A549 treated with ZK216348 at 1 μM for 4 hours (cell line): ENCODE measurements around the gene KRT79. TPM values are rescaled to one million over a fixed set of nuclear protein-coding genes. Genes with fewer than 3 reads are reported as not detected.

Experiments used
- total RNA-seq: library from RNA; stranded (reverse); fragments of 200-300 nt; extraction: Qiagen RNA extraction; gene quantifications from 5 replicates; pipeline ENCODE4 v1.2.3, GENCODE V29; 2022; ENCODE audit warnings: low read depth

Gene KRT79
- total RNA-seq: 0.09 TPM in 1 of 5 replicates, not detected in the others

DNA sequence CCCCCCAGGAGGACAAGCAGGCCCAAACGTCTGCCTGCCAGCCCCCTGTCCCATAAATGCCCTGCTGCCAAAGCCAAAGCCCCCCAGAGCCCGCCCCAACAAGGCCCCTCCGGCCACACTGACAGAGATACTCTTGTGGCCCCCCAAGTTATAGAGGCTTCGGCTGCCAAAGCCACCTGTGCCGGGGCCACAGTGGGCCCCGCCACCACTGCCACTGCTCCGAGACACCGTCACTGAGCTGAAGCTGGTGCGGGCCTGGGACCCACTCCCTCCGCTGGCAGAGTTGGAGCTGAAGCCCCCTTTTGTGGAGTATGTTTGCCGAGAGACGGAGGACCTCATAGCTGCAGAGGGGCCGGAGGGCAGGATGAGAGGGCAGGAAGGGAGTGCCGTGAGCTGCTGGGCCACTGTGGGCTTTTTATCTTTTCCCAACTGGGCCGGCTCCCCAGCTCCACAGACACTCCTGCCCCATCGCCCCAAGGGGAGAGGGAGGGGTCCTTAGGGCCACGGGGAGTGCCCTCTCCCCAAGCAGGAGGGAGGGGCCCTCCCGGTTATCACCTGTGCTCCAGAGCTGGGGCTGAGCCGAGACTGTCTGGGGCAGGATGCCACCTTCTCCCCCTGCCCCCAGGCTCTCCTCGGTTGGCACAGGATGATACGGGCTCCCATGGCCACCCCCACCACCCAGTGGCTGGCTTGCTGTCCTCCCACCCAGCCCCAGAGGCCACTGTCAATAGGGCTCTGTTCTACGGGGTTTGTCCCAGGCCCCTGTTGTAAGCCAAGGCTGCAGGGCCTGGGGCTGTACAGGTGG is at the start of gene KRT79:
TSS of gene KRT79 (minus strand) at position 390 of the 805 bp plus-strand sequence. CDS start at position 339, 51 bp downstream.

DNA sequence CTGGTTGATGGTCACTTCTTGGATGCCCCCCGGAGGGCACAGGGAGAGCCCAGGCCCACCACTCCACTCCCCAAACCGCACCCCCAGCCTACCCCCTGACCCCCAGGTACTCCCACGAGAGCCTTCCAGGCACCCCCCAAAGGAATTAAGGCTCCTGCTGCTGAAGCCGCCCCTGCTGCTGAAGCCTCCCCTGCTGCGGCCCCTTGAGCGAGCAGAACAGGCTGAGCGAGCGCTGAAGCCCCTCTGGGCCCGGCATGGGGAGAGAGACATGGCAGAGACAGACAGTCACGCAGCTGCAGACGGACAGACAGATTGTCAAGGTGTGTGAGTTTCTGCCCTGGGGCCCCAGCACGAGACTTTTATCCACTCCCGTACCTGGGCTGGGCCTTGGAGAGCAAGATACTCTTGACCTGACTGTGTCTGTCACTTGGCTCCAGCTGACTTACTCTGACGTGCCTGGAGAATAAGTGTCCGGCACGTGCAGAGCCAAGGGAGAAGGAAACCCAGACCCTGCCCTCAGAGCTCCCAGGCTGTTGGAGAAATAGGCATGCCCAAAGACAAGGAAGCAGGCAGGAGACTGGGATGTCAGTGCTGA is 14.6 kb upstream of the KRT79 start, which contains the start of gene KRT78:
TSS of gene KRT78 (minus strand) at position 334 of the 595 bp plus-strand sequence. CDS start at position 270, 64 bp downstream.

DNA sequence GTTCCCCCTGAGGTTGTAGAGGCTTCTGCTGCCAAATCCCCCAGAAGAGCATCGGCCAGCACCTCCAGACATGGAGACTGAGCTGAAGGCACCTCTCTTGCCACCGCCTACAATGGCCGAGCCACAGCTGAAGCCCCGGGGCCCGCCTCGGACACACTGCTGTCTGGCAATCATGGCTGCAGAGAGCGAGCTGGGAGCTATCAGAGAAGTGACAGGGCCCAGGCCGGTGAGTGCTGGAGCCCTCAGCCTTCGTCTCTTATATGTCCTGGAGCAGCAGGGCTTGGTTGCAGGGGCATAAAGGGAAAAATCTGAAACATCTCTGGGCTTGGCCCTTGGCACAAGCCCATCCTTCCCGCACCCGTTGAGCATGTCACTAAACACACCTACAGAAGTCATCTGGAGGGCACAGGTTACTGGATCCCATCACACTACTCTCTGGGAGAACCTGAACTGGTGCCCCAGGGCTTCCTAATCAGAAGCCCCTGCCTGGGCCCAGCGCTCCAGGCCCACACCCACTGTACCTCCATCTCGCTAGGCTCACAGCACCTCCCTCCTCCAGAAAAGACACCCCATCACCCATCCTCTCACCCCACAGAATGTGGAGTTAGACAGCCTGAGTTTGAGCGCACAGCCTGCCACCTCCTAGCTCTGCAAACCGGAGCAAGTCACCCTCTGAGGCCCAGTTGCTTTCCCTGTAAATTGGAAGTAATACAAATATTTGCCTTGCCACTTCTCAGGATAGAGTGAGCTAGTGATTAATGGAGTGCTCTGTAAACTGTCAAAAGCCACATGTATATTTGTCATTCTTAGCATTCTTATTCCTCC is 20.0 kb downstream of the KRT79 start, which contains the start of gene KRT4:
TSS of gene KRT4 (minus strand) at position 232 of the 825 bp plus-strand sequence. CDS start at position 174, 58 bp downstream.

DNA sequence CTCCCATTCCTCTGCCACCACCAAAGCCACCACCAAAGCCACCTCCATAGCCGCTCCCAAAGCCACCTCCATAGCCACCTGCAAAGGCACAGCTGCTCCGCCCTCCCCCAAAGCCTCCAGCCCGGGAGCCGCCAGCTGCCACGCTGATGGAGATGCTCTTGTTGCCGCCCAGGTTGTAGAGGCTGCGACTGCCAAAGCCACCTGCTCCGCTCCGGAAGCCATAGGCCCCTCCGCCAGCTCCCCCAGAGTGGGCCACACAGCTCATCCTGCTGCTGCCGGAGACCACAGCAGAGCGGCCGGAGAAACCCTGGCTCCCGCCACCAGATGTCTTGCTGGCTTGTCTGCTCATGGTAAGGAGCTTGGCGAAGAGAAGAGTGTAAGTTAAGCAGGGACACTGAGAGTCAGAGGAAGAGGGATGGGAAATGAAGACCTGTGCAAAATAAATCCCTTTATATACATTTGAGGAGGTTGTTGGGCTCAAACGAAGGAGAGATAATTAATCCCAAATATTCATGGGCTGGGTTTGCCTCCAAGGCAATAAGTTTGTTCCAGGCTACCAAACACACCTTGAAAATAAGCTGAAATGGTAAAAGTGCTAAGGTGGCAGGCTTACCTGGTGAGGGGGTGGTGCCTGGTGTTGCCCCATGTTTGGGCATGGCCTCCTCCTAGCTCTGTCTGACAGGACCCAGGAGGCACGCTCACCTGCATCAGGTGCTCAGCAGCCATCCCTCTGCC is 38.2 kb downstream of the KRT79 start, which contains the start of gene KRT3:
TSS of gene KRT3 (minus strand) at position 424 of the 735 bp plus-strand sequence. CDS start at position 349, 75 bp downstream.

DNA sequence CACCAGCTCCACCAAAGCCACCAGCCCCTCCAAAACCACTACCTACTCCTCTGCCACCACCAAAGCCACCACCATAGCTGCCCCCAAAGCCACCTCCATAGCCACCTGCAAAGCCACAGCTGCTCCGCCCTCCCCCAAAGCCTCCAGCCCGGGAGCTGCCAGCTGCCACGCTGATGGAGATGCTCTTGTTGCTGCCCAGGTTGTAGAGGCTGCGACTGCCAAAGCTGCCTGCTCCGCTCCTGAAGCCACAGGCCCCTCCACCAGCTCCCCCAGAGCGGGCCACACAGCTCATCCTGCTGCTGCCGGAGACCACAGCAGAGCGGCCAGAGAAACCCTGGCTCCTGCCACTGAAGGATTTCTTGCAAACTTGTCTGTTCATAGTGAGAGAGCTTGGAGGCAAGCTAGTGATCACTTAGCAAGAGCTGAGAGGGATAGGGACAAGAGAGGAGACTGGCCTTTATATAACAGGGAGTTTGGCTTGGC is 57.2 kb downstream of the KRT79 start, which contains the start of gene KRT76:
TSS of gene KRT76 (minus strand) at position 433 of the 483 bp plus-strand sequence. CDS start at position 379, 54 bp downstream.

Other genes with a start within 250 kb of the KRT79 start
- not detected in 5 replicates for gene KRT72, start 232.8 kb downstream of the KRT79 start, total RNA-seq
- gene KRT73, start 215.8 kb downstream of the KRT79 start, total RNA-seq: not detected in 5 replicates
- gene KRT2, start 182.1 kb downstream of the KRT79 start, total RNA-seq: not detected in 5 replicates
- not detected in 5 replicates for gene KRT1, start 153.9 kb downstream of the KRT79 start, total RNA-seq
- gene KRT77, start 130.8 kb downstream of the KRT79 start, total RNA-seq: not detected in 5 replicates
- gene KRT76, start 57.0 kb downstream of the KRT79 start, total RNA-seq: not detected in 5 replicates
- 0.09 TPM in 1 of 5 replicates, not detected in the others for gene KRT3, start 38.2 kb downstream of the KRT79 start, total RNA-seq
- 1.7 to 4.0 TPM (median 2.7 TPM) in 5 replicates for gene KRT4, start 20.2 kb downstream of the KRT79 start, total RNA-seq
- gene KRT78, start 14.7 kb upstream of the KRT79 start, total RNA-seq: 0.24 TPM in 1 of 5 replicates, not detected in the others
- 3,219 to 4,452 TPM (median 4,030 TPM) in 5 replicates for gene KRT8, start 70.8 kb upstream of the KRT79 start, total RNA-seq
- gene KRT18, start 114.8 kb upstream of the KRT79 start, total RNA-seq: 2,322 to 2,859 TPM (median 2,818 TPM) in 5 replicates
- 266 to 393 TPM (median 311 TPM) in 5 replicates for gene EIF4B, start 172.1 kb upstream of the KRT79 start, total RNA-seq
- 26.9 to 52.9 TPM (median 44.2 TPM) in 5 replicates for gene TNS2, start 215.8 kb upstream of the KRT79 start, total RNA-seq
- gene SPRYD3, start 245.1 kb upstream of the KRT79 start, total RNA-seq: 25.6 to 40.9 TPM (median 38.3 TPM) in 5 replicates